ENCODE results near the gene MSI2. TPM values are rescaled to one million over a fixed set of nuclear protein-coding genes. Genes with fewer than 3 reads are reported as not detected.

MSI2 gene
- total RNA-seq, 6 experiments from 2014 or later, result 12.0 to 22.6 (median 19.4) TPM

GRCh38 chr17:57726838-57727237 lies 470.5 kb downstream of the MSI2 start:
- Histone ChIP-seq H3K9me3 (no peaks in the 10 kb centered on the region), H3K36me3 (no peaks in the 10 kb centered on the region), H3K4me1 (peaks cover 0 to under 1% (median 0%) of the 10 kb centered on the region in 4 donors), H3K27ac (no peak overlapping the region), H3K4me3 (no peak overlapping the region), H3K27me3 (no peaks in the 10 kb centered on the region)
- DNase-seq, result no peak
- no peak for TF ChIP-seq CTCF (IDR thresholded peaks at IDR 0.05)
- no peak for TF ChIP-seq POLR2A (IDR thresholded peaks at IDR 0.05)
- intact Hi-C loops (cut with DNase I), result no loop called here
- ATAC-seq, result no peak
- 40% methylated on average over 2 of the region's 5 CpGs for WGBS (ENCODE audit: insufficient coverage, low coverage, low lambda C conversion rate, missing lambda C conversion rate)

GRCh38 chr17:57727630-57728175 lies 471.4 kb downstream of the MSI2 start:
- intact Hi-C loops (cut with DNase I), result no loop called here
- Histone ChIP-seq H3K27me3 (no peaks in the 10 kb centered on the region), H3K4me1 (peaks cover 0 to 8% (median 0%) of the 10 kb centered on the region in 4 donors), H3K4me3 (no peak overlapping the region), H3K9me3 (no peaks in the 10 kb centered on the region), H3K27ac (no peak overlapping the region), H3K36me3 (no peaks in the 10 kb centered on the region)
- no peak for DNase-seq
- no peak for ATAC-seq
- TF ChIP-seq CTCF (IDR thresholded peaks at IDR 0.05) (no peak), POLR2A (IDR thresholded peaks at IDR 0.05) (no peak)
- WGBS (ENCODE audit: insufficient coverage, low coverage, low lambda C conversion rate, missing lambda C conversion rate), result 72% methylated on average over 2 of the region's 8 CpGs

DNA sequence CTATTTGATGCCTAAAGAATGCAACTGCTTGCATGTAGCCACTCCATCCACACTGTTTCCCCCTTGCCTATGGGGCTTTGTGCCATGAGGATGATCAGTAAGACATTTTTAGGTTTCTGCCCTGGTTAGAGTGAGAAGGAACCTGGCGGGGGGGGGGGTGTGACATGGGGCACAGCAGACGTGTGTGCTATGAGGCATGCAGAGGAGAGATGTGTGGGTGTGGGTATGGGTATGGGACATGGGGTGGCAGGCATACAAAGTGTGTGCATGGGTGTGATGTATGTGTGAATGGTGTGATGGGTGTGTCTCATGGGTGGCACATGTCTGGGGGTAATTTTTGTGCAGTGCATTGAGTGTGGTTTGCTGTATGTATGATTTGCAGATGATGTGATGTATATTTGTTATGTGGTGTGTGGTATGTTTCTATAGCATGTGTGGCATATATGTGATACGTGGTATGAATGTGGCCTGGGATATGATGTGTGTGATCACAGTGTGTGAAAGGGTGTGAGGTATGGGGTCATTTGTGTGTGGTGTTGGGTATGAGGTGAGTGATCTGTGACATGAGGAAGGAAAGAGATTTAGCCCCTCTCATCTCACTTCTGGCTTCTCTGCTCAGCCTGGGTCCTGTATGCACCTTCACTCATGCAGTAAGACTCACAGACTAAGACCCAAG lies 473.8 kb downstream of the MSI2 start:
- no peak for DNase-seq
- 82% methylated on average over 3 of the region's 3 CpGs for WGBS (ENCODE audit: insufficient coverage, low coverage, low lambda C conversion rate, missing lambda C conversion rate)
- Histone ChIP-seq H3K9me3 (no peaks in the 10 kb centered on the region), H3K27ac (no peak overlapping the region), H3K4me1 (peaks cover 0 to 8% (median 0%) of the 10 kb centered on the region in 4 donors), H3K27me3 (no peaks in the 10 kb centered on the region), H3K4me3 (no peak overlapping the region), H3K36me3 (no peaks in the 10 kb centered on the region)
- TF ChIP-seq CTCF (IDR thresholded peaks at IDR 0.05) (no peak), POLR2A (IDR thresholded peaks at IDR 0.05) (no peak)
- ATAC-seq, result no peak
- intact Hi-C loops (cut with DNase I), result no loop called here

- no peaks in the 10 kb centered on the region for H3K27me3 ChIP-seq
- H3K9me3 ChIP-seq, result no peaks in the 10 kb centered on the region
- 50% methylated on average over 3 of the region's 3 CpGs for WGBS (ENCODE audit: insufficient coverage, low coverage, low lambda C conversion rate, missing lambda C conversion rate)
- peaks cover 0 to 8% (median 0%) of the 10 kb centered on the region in 4 donors for H3K4me1 ChIP-seq
- ATAC-seq, result peak; percentile 93 to 98 (median 96)
- H3K4me3 ChIP-seq, result no peak overlapping the region
- no peak overlapping the region for H3K27ac ChIP-seq
- intact Hi-C loops (cut with DNase I), result no loop called here
- H3K36me3 ChIP-seq, result no peaks in the 10 kb centered on the region
- TF ChIP-seq CTCF (IDR thresholded peaks at IDR 0.05) (no peak), POLR2A (IDR thresholded peaks at IDR 0.05) (no peak)
- DNase-seq, result peak; percentile 47 to 87 (median 82)
Observed at GRCh38 chr17:57732062-57732461, 475.7 kb downstream of the MSI2 start.

Data from right lobe of liver (tissue), 6 donors.